Left lung (tissue), 10 donors: ENCODE data around the gene ZDHHC13. TPM values are rescaled to one million over a fixed set of nuclear protein-coding genes. Genes with fewer than 3 reads are reported as not detected.

Experiments
- ATAC-seq: fragments of 200-7000 bp; cut with Tn5 transposase; one replicate; pipeline ENCODE4 v1.9.1; 2020; ENCODE audit warnings: moderate library complexity
- DNase-seq, 4 donors: peaks; one replicate each; pipeline ENCODE4 v3.0.0-alpha.2; 2013 to 2020
- H3K27ac ChIP-seq, 2 donors: fragments of 200-600 bp; sonication (generic) in 1 of 2; one replicate each; pipeline versions ENCODE4 v1.5.0 to v1.8.0; 2020 to 2021
- H3K27me3 ChIP-seq, 2 donors: fragments of 200-600 bp; sonication (generic) in 1 of 2; one replicate each; pipeline versions ENCODE4 v1.5.0 to v1.8.0; 2020 to 2021
- H3K36me3 ChIP-seq, 2 donors: fragments of 200-600 bp; sonication (generic) in 1 of 2; one replicate each; pipeline versions ENCODE4 v1.5.0 to v1.8.0; 2020 to 2021
- H3K4me1 ChIP-seq, 2 donors: fragments of 200-600 bp; one replicate each; pipeline ENCODE4 v1.8.0; 2021
- H3K4me3 ChIP-seq, 2 donors: fragments of 200-600 bp; sonication (generic) in 1 of 2; one replicate each; pipeline versions ENCODE4 v1.5.0 to v1.8.0; 2020 to 2021; ENCODE audit warnings: mild to moderate bottlenecking in 1 of 2
- H3K9me3 ChIP-seq, 2 donors: fragments of 200-600 bp; sonication (generic) in 1 of 2; one replicate each; pipeline versions ENCODE4 v1.5.0 to v1.8.0; 2020 to 2021
- intact Hi-C, 2 donors: fragments of 100-400 bp; cut with DNase I; formaldehyde crosslinking; loops; one replicate each; pipeline versions ENCODE4 v1.11.2 to v1.14.2; 2022
- polyA plus RNA-seq, 6 donors: library from polyadenylated mRNA; unstranded; fragments of 120-200 nt; gene quantifications; one replicate each; pipeline ENCODE4 v1.2.1, GENCODE V29; 2013; ENCODE audit not compliant: insufficient read length in 6 of 6
- total RNA-seq, 2 donors: library from RNA; stranded (reverse); fragmentation: NEBNext Ultra II Directional; extraction: Animal tissue kit (Norgen Biotek cat#: 25700); gene quantifications; one replicate each; pipeline ENCODE4 v1.2.1, GENCODE V29; 2021
- TF ChIP-seq, protein P1 (sequence below), 2 donors: fragments of 200-600 bp; sonication (generic) in 1 of 2; IDR thresholded peaks; one replicate each; pipeline versions ENCODE4 v1.5.0 to v1.8.0; 2021; ENCODE audit warnings: antibody characterized with exemption in 2 of 2
- donor health status: DM: no; HTN: yes; CAD: no.
- donor health status: DM: no; HTN: no; CAD: no.

Gene ZDHHC13
- total and polyA plus RNA-seq, 8 donors = 13.7 to 37.9 (median 25.0) TPM

DNA sequence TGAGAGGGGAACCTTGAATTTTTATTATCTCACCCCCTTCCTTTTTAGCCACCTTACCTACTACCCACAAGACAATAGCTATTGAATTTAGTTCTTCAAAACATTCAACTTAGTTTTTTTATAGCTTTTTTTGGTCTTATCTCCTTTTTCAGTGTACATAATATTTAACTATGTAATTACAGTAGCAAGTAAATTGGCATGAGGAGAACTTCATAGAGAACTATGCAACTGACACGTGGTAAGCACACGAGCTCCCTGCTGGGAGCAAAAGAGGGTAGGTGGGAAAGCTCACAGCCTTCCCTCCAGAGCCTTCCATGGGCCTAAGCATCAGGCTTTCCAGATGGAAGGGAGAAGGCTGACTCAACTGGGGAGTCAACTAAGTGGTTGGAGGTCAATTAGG is 22.1 kb upstream of the ZDHHC13 start:
- ATAC-seq (no peak), DNase-seq (no peak)
- no peaks in the 10 kb centered on the region for H3K4me1 ChIP-seq
- H3K27me3 ChIP-seq = no peaks in the 10 kb centered on the region
- H3K27ac ChIP-seq = no peak overlapping the region
- TF ChIP-seq, protein P1, sequence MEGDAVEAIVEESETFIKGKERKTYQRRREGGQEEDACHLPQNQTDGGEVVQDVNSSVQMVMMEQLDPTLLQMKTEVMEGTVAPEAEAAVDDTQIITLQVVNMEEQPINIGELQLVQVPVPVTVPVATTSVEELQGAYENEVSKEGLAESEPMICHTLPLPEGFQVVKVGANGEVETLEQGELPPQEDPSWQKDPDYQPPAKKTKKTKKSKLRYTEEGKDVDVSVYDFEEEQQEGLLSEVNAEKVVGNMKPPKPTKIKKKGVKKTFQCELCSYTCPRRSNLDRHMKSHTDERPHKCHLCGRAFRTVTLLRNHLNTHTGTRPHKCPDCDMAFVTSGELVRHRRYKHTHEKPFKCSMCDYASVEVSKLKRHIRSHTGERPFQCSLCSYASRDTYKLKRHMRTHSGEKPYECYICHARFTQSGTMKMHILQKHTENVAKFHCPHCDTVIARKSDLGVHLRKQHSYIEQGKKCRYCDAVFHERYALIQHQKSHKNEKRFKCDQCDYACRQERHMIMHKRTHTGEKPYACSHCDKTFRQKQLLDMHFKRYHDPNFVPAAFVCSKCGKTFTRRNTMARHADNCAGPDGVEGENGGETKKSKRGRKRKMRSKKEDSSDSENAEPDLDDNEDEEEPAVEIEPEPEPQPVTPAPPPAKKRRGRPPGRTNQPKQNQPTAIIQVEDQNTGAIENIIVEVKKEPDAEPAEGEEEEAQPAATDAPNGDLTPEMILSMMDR (IDR thresholded peaks at IDR 0.05) = no peak
- intact Hi-C loops = no loop called here
- no peak overlapping the region for H3K4me3 ChIP-seq
- H3K36me3 ChIP-seq = no peaks in the 10 kb centered on the region
- H3K9me3 ChIP-seq = no peaks in the 10 kb centered on the region

GRCh38 chr11:19099093-19099492 is 17.9 kb upstream of the ZDHHC13 start:
- Histone ChIP-seq H3K27me3 (no peaks in the 10 kb centered on the region), H3K9me3 (peaks cover 0 to 3% of the 10 kb centered on the region in 2 donors), H3K4me1 (no peaks in the 10 kb centered on the region), H3K4me3 (no peak overlapping the region), H3K36me3 (no peaks in the 10 kb centered on the region), H3K27ac (no peak overlapping the region)
- no peak for DNase-seq
- intact Hi-C loops = no loop called here
- TF ChIP-seq, protein P1 (IDR thresholded peaks at IDR 0.05) = no peak
- ATAC-seq = no peak

- DNase-seq (no peak), ATAC-seq (no peak)
- Histone ChIP-seq H3K9me3 (peaks cover 0 to 3% of the 10 kb centered on the region in 2 donors), H3K36me3 (no peaks in the 10 kb centered on the region), H3K4me3 (no peak overlapping the region), H3K27me3 (no peaks in the 10 kb centered on the region), H3K4me1 (no peaks in the 10 kb centered on the region), H3K27ac (no peak overlapping the region)
- TF ChIP-seq, protein P1 (IDR thresholded peaks at IDR 0.05) = no peak
- intact Hi-C loops = no loop called here
Measured at GRCh38 chr11:19100885-19101284, 16.1 kb upstream of the ZDHHC13 start.

- ATAC-seq (peak; percentile 85), DNase-seq (no peak)
- Histone ChIP-seq H3K36me3 (no peaks in the 10 kb centered on the region), H3K9me3 (peaks cover 0 to 3% of the 10 kb centered on the region in 2 donors), H3K4me1 (no peaks in the 10 kb centered on the region), H3K4me3 (no peak overlapping the region), H3K27me3 (no peaks in the 10 kb centered on the region), H3K27ac (no peak overlapping the region)
- intact Hi-C loops = no loop called here
- TF ChIP-seq, protein P1 (IDR thresholded peaks at IDR 0.05) = no peak
Measured at GRCh38 chr11:19101796-19102520, 15.0 kb upstream of the ZDHHC13 start.

DNA sequence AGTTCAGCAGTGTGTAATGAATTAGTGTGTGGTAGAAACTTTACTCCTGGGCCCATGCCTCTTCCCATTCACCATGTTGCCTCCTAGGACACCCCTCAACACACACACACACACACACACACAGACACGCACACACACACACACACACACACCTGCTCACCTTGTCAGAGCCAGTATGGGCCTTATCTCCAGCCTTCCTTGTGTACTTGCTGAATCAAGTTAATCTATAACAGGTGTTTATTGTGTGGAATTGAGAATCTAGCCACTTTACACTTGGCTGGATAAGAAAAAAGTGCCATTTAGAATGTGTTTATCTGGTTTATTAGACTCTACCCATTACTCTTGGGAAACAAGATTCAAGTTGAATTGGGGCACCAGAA is 14.5 kb upstream of the ZDHHC13 start:
- ATAC-seq (peak; percentile 57), DNase-seq (no peak)
- no peaks in the 10 kb centered on the region for H3K4me1 ChIP-seq
- TF ChIP-seq, protein P1 (IDR thresholded peaks at IDR 0.05) = no peak
- no peak overlapping the region for H3K27ac ChIP-seq
- no peaks in the 10 kb centered on the region for H3K27me3 ChIP-seq
- H3K4me3 ChIP-seq = no peak overlapping the region
- intact Hi-C loops = no loop called here
- H3K36me3 ChIP-seq = no peaks in the 10 kb centered on the region
- H3K9me3 ChIP-seq = peaks cover 0 to 3% of the 10 kb centered on the region in 2 donors
